RCC 7860 (cell line): ENCODE measurements around the gene LDLRAD1.
"Not testable (repeated sequence)": the region's sequence is repeated elsewhere in the genome, so short reads cannot be mapped to it uniquely, and the experiment has no call there.

Experiments
- DNase-seq: peaks from one replicate; pipeline ENCODE4 v3.0.0-alpha.2; 2015; ENCODE audit warnings: low spot score
- FAIRE-seq: peaks from 2 replicates; lab custom pipeline; 2012; peaks lifted over from hg19 to GRCh38; lab: Jason Lieb, UNC

LDLRAD1 gene

DNA sequence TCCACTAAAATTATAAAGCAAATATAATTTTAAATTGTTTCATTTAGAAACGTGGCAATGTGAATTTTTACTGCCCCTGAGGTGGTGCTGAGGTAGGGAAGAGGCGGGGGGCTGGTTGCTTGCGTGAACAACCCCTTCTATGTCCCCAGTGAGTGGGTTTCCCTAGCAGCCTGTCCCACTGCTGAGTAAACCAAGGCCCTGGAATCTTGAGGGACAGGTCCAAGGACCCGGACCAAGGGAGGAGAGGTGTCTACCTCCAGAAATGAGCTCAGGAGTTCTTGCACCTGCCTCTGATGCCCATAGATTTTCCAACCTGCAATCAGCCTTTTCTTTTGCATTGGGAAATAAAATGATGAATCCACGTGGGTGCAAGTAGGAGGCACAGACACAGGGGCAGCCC is 649 bp upstream of the LDLRAD1 start:
- no peak for DNase-seq

DNA sequence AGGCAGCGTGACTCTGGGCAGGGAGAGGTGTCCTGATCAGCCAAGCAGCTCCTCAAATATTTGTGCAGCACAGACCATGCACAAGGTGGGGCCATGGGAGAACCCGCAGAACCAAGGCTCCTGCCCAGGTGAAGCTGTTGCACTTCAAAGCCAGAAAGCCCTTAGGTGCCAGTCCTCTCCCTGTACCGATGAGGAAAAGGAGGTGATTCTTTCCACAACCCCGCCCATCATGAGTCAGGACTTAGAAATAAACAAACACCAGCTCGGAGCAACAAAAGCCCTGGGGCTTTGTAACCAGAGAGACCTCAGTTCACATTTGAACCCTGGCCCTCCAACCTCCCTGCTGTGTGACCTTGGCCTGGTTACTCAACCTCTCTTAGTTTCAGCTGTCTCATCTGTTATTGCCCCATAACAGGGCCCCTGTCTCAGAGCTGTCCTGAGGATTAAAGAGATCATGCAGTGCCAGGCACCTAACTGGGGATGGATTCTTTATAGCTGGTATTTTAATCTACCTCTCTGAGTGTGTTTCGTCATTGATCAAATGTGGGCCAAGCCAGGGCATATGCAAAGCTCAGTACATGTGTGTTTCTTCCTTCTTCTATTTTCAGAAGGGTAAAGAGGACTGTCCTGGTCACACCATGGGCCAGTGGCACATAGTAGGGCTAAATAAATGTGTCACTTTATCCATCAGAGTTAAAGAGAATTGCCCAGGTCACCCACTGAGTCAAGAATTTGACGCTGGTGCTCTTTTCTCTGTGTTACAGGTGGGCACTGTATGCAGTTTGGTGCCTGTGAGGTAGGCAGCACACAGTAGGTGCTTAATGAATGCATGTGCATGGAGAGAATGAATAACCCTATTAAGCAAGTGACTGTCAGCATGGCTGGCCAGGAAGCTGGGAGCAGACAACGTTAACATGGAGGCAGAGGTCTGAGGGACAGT is 1.4 kb downstream of the LDLRAD1 start:
- DNase-seq (no peak), FAIRE-seq (no peak)

More for the DNA sequence above, 649 bp upstream of the LDLRAD1 start:
- FAIRE-seq = no peak

DNA sequence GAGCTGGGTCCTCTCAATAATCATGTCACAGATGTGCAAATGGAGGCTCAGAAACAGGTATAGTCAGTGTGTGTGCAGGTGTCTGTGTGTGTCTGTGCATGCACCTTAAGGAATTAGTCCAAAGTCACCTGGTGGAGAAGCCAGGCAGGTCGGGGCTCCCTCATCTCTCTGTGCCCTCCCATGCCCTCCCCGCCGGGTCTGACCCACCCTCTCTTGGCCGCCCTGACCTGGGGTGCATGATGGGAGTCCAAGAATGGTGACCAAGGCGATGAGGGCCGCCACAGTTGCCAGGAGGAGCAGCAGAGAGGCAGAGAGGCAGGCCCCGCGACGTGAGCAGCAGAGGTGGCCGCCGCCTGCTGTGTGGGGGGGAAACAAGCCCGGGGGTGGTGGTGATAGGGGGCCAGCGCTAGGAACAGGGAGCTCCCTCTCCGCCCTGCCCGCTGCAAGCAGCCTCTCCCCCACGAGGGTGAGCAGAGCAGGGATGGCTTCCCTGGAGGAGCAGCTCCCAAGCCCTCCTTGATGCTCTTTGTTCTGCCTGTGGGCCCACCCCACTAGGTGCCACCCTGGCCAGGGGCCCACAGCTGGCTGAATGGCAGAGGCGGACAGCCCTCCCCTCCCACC is 3.9 kb downstream of the LDLRAD1 start:
- FAIRE-seq = no peak
- DNase-seq = no peak

DNA sequence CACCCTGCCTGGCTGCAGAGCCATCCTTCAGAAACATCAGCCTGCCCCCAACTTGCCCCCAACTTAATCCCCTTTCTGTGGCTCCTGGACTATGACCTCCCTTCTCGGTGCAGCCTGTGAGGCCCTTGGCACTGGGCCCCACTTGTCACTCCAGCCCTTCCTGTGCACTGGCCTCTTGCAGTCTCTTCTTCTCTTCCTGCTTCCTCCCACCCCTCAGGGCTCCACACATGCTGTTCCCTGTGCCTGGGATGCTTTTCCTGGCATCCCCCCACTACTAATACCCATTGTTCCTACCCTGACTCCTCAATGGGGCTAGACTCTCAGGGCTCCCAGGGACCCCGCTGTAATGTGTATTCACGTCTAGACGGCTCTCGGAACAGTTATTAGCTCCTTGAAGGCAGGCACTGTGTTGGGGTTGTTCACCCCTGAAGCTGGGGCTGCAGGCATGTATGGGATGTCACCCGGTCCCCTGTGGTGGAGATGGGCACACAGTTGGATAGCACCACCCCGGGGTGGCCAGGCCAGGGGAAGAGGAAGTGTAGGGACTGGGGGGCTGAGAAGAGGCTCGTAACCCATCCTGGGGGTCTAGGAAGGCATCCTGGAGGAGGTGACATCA is 4.5 kb downstream of the LDLRAD1 start:
- DNase-seq (no peak), FAIRE-seq (no peak)

DNA sequence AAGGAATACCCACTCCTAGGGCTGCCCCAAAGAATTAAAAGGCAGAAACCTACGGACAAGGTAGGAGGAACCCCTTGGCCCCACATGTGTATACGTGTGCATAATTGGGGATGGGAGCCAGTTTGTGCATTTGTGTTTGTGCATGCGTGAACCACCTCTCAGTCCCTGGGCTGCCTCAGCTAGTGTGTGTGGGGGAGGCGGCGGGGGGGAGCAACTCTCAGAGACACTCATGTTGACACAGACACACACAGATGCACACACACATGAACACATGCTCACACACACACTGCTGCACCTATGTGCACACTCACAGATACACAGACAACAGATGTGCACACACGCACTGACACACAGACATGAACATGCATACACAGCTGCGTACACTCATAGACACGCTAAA is 5.1 kb downstream of the LDLRAD1 start:
- FAIRE-seq (no peak), DNase-seq (no peak)

DNA sequence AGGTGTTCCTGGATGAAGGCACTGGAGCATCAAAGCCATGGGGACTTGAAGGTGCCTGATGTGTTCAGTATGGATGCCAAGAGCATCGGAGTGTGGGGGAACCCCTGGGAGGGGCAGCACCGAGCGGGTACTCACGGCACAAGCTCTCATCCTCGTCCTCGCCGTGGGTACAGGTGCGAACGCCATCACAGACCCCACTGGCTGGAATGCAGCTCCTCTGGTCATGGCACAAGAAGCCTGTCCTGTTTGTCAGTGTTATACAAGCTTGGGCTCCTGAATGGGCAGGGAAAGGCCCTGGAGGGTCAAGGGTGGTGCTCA is 6.0 kb downstream of the LDLRAD1 start:
- FAIRE-seq (no peak), DNase-seq (no peak)

DNA sequence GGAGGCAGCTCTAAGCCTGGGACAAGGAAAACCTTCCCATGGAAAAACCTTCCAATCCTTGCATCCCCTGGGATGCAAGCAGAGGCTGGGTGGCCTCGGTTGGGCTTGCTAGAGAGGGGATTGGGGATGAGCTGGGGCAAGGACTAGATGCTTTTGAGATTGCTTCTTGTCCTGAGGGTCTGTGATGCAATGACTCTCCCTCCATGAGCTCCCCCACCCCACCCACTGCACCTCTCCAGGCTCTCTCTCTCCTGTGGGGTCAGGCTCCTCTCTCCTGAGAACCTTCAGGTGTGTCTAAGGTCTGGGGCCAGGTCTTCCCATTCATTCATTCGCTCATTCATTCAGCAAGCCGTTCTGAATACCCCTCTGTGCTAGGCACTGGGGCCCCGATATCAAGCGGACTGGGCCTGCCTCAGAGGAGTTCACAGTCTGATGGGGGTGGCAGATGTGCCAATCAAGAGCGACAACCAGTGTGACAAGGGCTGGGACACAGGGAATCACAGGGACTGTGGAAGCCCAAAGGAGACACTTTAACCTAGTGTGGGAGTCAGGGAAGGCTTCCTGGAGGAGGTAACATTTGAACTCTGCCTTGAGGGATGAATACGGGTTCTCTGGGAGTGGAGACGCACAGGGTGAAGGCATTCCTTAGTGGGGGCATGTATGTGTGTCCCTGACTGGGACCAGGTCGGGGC is 6.5 kb downstream of the LDLRAD1 start:
- DNase-seq = no peak
- FAIRE-seq = no peak

DNA sequence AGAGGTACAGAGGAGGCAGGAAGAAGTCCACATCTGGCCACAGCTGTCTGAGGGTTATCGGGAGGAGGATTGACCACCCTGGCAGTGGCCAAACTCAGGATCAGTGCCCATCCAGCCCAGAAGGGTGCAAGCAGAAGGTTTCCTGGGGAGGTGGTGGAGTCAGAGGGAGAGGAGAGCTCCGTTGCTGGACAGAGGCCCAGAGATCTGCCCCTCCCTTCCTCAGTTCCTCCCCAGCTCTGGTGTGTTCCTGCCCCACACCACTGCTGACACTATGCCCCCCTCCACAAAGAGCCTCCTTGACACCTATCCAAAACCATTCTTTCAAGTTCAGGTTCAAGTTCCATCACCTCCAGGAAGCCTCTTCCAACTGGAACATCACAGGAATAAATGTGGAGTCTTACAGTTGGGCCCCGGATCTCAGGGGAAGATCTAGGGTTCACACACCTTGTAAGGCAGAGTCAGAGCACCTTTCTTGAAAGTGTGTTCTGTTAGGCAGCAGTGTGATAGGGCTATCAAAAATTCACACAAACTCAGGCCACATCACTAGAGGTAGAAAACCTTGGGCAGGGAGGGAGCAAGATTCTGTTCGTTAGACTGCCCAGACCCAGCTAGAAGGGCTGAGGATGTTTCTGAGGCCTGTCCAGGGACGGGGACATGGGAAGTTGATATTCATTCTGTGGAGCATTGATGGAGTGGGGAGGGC is 7.4 kb downstream of the LDLRAD1 start:
- FAIRE-seq (no peak), DNase-seq (no peak)

DNA sequence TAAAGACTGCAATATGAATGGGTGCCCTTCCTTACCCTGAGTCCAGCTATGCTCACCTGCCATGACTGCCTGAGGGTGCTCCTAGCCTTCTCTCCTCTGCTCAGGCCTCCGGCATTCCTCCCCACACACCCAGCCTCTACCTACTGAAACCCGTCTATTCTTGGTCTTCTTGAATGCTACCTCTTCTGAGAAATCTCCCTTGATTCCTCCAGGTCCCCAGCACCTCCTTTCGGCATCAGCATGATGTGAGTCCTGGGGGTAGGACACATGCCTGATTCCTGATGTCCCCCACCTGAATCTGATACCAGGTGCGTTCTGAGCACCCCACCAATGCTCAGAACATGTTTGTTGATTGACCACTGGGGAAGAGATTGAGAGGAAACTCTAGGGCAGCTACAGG is 8.6 kb downstream of the LDLRAD1 start:
- FAIRE-seq = no peak
- DNase-seq = no peak

DNA sequence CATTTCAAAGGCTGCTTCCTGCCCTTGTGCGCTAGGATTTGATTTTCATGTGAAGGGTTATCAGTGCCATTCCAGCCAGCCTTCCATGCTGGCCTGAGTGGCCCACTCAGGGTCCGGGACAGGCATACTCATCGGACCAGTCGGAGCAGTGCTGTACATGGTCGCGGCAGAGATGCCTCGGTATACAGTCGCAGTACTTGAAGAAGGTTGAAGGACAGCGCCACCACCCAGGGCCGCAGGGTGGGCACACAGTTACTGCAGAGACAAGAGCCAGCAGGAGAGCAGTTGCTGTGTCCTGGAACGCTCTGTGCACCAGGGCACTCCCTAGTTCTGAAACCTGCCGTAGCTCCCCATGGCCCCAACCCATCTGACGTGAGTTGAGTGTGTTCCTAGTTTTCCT is 9.1 kb downstream of the LDLRAD1 start:
- no peak for DNase-seq
- FAIRE-seq = no peak

DNA sequence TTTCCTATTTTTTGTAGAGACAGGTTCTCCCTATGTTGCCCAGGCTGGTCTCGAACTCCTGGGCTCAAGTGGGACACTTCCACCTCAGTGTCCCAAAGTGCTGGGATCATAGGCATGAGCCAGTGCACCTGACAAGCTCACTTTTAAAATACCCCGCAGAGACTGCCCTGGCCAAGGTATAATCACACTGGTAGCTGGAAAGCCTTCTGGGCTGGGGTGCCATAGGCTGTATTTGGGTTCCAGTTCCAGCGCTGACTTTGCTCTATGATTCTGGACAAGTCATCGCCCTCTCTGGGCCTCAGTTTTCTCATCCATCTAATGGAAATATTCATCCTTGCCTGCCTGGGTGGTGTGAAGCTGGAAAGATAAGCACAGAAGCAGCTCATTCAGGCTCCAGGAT is 10.4 kb downstream of the LDLRAD1 start:
- FAIRE-seq = no peak
- DNase-seq = no peak

DNA sequence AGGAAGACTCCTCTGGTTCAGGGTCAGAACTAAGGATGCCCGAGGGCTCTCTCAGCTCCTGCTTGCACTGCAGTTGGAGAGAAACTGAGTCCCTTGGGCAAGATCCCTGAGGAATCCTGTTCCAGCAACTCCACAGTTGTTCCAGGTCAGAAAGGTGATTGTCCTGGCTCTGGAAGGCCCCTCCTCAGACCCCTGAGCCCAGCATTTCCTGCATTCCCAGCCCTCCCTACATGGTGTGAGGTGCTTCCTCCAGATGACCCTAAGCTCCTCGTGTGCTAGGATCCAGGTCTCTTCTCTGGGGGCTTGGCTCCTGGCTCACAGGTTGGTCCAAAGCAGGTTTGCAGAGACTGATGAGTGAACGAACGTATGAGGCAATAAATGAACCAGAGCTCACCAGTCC is 11.5 kb downstream of the LDLRAD1 start:
- FAIRE-seq (no peak), DNase-seq (no peak)

DNA sequence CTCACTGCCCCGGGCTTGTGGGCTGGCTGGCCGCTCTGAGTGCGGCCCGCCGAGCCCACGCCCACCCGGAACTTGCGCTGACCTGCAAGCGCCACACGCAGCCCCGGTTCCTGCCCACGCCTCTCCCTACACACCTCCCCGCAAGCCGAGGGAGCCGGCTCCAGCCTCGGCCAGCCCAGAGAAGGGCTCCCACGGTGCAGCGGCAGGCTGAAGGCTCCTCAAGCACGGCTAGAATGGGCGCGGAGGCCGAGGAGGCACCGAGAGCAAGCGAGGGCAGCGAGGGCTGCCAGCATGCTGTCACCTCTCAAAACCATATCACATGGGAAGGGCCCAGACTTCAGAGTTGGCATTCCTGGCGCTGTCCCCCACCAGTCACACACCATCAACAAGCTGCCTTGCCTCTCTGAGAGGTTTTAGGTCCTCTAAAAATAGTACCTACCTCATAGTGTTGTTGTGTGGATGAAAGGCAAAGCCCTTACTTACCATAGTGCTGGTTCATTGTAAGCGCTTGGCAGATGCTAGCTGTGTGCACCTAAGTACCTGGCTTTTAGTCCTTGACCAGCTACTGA is 13.4 kb downstream of the LDLRAD1 start:
- DNase-seq = no peak
- FAIRE-seq = no peak

DNA sequence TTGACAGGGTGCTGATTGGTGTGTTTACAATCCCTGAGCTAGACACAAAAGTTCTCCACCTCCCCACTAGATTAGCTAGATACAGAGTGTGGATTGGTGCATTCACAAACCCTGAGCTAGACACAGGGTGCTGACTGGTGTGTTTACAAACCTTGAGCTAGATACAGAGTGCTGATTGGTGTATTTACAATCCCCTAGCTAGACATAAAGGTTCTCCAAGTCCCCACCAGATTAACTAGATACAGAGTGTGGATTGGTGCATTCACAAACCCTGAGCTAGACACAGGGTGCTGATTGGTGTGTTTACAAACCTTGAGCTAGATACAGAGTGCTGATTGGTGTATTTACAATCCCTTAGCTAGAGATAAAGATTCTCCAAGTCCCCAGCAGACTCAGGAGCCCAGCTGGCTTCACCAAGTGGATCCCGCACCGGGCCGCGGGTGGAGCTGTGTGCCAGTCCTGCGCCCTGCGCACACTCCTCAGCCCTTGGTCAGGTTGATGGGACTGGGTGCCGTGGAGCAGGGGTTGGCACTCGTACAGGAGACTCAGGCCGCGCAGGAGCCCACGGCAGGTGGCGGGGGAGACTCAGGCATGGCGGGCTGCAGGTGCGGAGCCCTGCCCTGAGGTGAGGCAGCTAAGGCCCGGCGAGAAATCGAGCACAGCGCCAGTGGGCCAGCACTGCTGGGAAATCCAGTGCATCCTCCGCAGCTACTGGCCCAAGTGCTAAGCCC is 14.1 kb downstream of the LDLRAD1 start:
- not testable (repeated sequence) for DNase-seq, FAIRE-seq

DNA sequence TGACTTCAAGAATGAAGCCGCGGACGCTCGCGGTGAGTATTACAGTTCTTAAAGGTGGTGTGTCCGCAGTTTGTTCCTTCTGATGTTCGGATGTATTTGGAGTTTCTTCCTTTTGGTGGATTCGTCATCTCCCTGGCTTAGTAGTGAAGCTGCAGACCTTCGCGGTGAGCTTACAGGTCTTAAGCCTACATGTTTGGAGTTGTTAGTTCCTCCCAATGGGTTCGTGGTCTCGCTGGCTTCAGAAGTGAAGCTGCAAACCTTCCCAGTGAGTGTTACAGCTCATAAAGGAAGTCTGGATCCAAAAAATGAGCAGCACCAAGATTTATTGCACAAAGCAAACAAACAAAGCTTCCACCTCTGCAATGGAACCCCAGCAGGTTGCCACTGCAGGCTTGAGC is 14.7 kb downstream of the LDLRAD1 start:
- FAIRE-seq (no peak), DNase-seq (no peak)

DNA sequence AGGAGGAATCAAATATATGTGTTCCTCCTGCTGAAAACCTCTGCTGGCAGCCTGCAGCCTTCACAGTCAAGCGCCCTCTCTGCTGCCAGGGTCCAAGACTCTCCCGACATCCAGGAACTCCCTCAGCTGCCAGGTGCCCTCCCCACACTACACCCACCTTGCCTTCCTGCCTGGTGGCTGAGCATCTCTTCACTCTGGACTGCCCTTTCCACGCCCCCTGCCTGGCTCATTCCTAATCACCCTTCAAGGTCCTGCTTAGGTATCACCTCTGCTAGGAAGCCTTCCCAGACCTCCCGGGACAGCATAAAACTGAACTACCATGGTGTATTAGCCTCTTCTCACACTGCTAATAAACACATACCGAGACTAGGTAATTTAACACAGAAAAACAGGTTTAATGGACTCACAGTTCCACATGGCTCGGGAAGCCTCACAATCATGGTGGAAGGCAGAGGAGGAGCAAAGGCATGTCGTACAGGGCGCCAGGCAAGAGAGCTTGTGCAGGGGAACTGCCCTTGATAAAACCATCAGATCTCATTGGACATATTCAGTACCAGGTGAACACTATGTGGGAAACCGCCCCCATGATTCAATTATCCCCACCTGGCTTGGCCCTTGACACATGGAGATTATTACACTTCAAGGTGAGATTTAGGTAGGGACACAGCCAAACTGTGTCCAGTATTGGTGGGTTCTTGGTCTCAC is 15.3 kb downstream of the LDLRAD1 start:
- FAIRE-seq = no peak
- no peak for DNase-seq

DNA sequence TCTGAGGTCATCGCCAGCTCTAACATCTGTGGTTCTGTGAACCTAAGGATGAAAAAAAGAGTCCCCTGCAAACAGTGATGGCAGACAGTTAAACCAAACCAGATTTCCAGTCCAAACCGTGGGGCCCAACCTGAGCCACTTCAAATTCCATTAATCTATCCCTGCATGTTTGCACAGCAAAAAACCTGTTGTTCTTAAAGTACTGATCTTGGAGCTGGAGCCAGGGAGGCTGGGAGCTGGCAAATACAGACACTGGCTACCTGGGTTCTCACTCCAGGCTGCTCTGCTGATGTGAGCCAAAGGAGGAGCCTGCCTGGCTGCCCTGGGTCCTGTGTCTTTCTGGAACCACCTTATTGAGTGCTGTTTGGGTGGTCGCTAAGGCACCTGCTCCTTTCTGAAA is 16.4 kb downstream of the LDLRAD1 start:
- FAIRE-seq (no peak), DNase-seq (no peak)

DNA sequence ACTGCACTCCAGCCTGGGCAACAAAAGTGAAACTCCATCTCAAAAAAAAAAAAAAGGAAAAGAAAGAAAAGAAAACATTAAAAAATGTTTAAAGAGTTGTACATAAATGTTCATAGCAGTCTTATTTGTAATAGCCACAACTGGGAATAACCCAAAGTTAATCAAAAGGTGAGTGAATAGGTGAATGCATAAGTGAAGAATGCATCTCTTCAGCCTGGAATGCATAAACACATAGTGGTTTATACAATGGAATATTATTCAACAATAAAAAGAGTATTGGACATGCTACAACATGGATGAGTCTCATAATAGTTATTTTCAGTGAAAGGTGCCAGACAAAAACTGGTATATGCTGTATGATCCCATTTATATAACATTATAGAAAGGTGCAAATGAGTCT is 18.1 kb downstream of the LDLRAD1 start:
- DNase-seq (no peak), FAIRE-seq (no peak)

DNA sequence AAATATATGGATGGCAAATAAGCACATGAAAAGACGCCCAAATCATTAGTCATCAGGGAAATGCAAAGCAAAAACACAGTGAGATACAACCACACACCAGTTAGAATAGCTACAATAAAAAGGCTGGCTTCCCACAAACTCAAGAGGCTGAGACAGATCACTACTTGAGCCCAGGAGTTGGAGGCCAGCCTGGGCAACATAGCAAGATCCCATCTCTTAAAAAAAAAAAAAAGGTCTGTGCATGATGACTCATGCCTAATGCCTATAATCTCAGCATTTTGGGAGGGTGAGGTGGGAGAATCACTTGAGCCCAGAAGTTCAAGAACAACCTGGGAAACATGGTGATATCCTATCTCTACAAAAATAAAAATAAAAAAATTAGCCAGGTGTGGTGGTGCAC is 19.8 kb downstream of the LDLRAD1 start:
- FAIRE-seq = no peak
- no peak for DNase-seq
